Fibroblast of pulmonary artery (primary cell): ENCODE measurements around the gene SNX13.
"Not testable (repeated sequence)": the region's sequence is repeated elsewhere in the genome, so short reads cannot be mapped to it uniquely, and the experiment has no call there.

Experiments used
- DNase-seq: peaks from one replicate; pipeline ENCODE4 v3.0.0-alpha.2; 2010; ENCODE audit warnings: low read depth
- H3K4me3 ChIP-seq: replicated peaks from 2 replicates; pipeline ENCODE4 v1.5.1; 2011; ENCODE audit warnings: low read depth, mild to moderate bottlenecking, control low read depth, low read length, moderate library complexity
- CTCF ChIP-seq: IDR thresholded peaks from 2 replicates; pipeline ENCODE4 v1.5.1; 2011; ENCODE audit warnings: mild to moderate bottlenecking, control low read depth, low read length, inconsistent platforms; ENCODE audit errors: missing control alignments

Gene SNX13

GRCh38 chr7:17915168-17915567 is 25.1 kb downstream of the SNX13 start:
- no peak for TF ChIP-seq CTCF
- no peak for DNase-seq

GRCh38 chr7:17913250-17913649 is 27.0 kb downstream of the SNX13 start:
- no peak for DNase-seq
- no peak for TF ChIP-seq CTCF
- no peak overlapping the region for H3K4me3 ChIP-seq

More at GRCh38 chr7:17915168-17915567, 25.1 kb downstream of the SNX13 start:
- H3K4me3 ChIP-seq: no peak overlapping the region

- H3K4me3 ChIP-seq: no peak overlapping the region
- DNase-seq: no peak
- TF ChIP-seq CTCF: no peak
These were observed 27.6 kb downstream of the SNX13 start for GRCh38 chr7:17912536-17913235.

GRCh38 chr7:17912050-17912449 is 28.2 kb downstream of the SNX13 start:
- DNase-seq: no peak
- TF ChIP-seq CTCF: no peak
- H3K4me3 ChIP-seq: no peak overlapping the region

GRCh38 chr7:17910377-17910776 is 29.9 kb downstream of the SNX13 start:
- DNase-seq: no peak
- H3K4me3 ChIP-seq: no peak overlapping the region

GRCh38 chr7:17909310-17909709 is 31.0 kb downstream of the SNX13 start:
- not testable (repeated sequence) for DNase-seq, H3K4me3 ChIP-seq

More at GRCh38 chr7:17910377-17910776, 29.9 kb downstream of the SNX13 start:
- TF ChIP-seq CTCF: no peak

GRCh38 chr7:17907014-17907413 is 33.3 kb downstream of the SNX13 start:
- H3K4me3 ChIP-seq: no peak overlapping the region
- no peak for DNase-seq
- no peak for TF ChIP-seq CTCF
